ENCODE data around the gene DCAF10. TPM values are rescaled to one million over a fixed set of nuclear protein-coding genes. Genes with fewer than 3 reads are reported as not detected.
A peak's percentile ranks its signal among the peaks of the same experiment; 100 is the strongest.

The DCAF10 gene
- total and polyA plus RNA-seq, 2 of the 13 experiments (the other 11 are each of a cell fraction or from before 2014, with no cell fraction given) = 9.2 to 20.3 TPM

DNA sequence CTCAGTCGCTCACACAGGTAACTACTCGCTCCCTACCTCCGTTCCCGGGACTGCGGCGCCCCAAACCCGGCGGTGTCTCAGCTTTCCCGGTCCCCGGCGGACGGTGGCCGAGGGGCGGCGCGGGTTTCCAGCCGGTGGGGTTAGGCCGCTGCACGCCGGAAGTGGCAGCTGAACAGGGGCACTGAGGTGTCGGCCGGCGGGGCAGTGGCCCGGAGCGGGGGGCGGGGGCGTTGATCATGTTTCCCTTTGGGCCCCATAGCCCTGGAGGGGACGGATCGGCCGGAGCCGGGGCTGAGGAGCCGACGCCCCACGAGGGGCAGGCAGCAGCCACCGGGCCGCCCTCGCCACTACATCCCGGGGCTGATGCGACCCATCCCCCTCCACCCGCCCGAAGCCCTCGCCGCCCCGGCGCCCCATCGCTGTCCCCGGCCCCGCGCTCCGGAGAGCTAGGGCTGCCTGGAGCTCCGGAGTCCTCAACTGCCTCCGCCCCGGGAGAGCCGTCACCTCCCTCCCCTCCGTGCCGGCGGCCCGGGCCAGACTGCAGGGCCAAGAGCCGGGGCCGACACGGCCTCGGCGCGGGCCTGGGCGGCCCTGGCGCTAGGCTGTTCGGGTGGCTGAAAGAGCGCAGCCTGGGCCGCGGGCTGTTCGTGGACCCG, at the start of gene DCAF10 (continued):
- TF ChIP-seq, protein P1, sequence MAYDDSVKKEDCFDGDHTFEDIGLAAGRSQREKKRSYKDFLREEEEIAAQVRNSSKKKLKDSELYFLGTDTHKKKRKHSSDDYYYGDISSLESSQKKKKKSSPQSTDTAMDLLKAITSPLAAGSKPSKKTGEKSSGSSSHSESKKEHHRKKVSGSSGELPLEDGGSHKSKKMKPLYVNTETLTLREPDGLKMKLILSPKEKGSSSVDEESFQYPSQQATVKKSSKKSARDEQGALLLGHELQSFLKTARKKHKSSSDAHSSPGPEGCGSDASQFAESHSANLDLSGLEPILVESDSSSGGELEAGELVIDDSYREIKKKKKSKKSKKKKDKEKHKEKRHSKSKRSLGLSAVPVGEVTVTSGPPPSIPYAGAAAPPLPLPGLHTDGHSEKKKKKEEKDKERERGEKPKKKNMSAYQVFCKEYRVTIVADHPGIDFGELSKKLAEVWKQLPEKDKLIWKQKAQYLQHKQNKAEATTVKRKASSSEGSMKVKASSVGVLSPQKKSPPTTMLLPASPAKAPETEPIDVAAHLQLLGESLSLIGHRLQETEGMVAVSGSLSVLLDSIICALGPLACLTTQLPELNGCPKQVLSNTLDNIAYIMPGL (CRISPR knock-in tag; IDR thresholded peaks at IDR 0.05; ENCODE audit: borderline replicate concordance in 1 of 2, low read depth in 1 of 2) = peak; percentile 97 to 99
- TF ChIP-seq CC2D1A (CRISPR knock-in tag; IDR thresholded peaks at IDR 0.05) (peak; percentile 63; the same call in 1 of the 2 replicates), SAP130 (CRISPR knock-in tag; IDR thresholded peaks at IDR 0.05; ENCODE audit: low read depth) (peak; percentile 97), ZNF230 (CRISPR knock-in tag; IDR thresholded peaks at IDR 0.05) (no peak; the same call in 1 of the 2 replicates), TAF15 (IDR thresholded peaks at IDR 0.05; ENCODE audit: low read depth, low read length, poor library complexity, severe bottlenecking) (no peak), CBX2 (IDR thresholded peaks at IDR 0.05; ENCODE audit: low read depth, low read length) (no peak), CBX2 (CRISPR knock-in tag; IDR thresholded peaks at IDR 0.05; ENCODE audit: low read depth) (peak; percentile 69; the same call in 1 of the 2 replicates), ATF1 (CRISPR knock-in tag; IDR thresholded peaks at IDR 0.05) (no peak), ZNF644 (CRISPR knock-in tag; IDR thresholded peaks at IDR 0.05; ENCODE audit: low read depth) (no peak), ZFP90 (CRISPR knock-in tag; IDR thresholded peaks at IDR 0.05; ENCODE audit: borderline replicate concordance) (peak; percentile 80; the same call in 1 of the 2 replicates), MBNL3 (CRISPR knock-in tag; conservative IDR thresholded peaks at IDR 0.05) (no peak), HDAC6 (IDR thresholded peaks at IDR 0.05; ENCODE audit: low read depth, low read length) (no peak), ZFP36L2 (CRISPR knock-in tag; IDR thresholded peaks at IDR 0.05) (no peak), ZNF572 (CRISPR knock-in tag; IDR thresholded peaks at IDR 0.05) (peak; percentile 92; the same call in 1 of the 2 replicates), PHB2 (IDR thresholded peaks at IDR 0.05; ENCODE audit: partially characterized antibody) (no peak), PTBP1 (IDR thresholded peaks at IDR 0.05; ENCODE audit: low read depth, low read length, poor library complexity, severe bottlenecking) (no peak), ZNF335 (CRISPR knock-in tag; IDR thresholded peaks at IDR 0.05) (peak; percentile 74; the same call in 1 of the 2 replicates), FOSL2 (CRISPR knock-in tag; IDR thresholded peaks at IDR 0.05) (peak; percentile 77), KAT7 (CRISPR knock-in tag; IDR thresholded peaks at IDR 0.05; ENCODE audit: borderline replicate concordance) (peak; percentile 100), GATAD1 (CRISPR knock-in tag; IDR thresholded peaks at IDR 0.05) (peak; percentile 98), MZF1 (CRISPR knock-in tag; IDR thresholded peaks at IDR 0.05; ENCODE audit: borderline replicate concordance) (0 out of 2 replicates have a peak, but pooled peaks have one; percentile 63), ZNF775 (CRISPR knock-in tag; IDR thresholded peaks at IDR 0.05; ENCODE audit: borderline replicate concordance) (no peak), ZMAT3 (CRISPR knock-in tag; conservative IDR thresholded peaks at IDR 0.05) (no peak; the same call in 1 of the 2 replicates)
- TF ChIP-seq, protein P2, sequence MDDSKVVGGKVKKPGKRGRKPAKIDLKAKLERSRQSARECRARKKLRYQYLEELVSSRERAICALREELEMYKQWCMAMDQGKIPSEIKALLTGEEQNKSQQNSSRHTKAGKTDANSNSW (CRISPR knock-in tag; IDR thresholded peaks at IDR 0.05; ENCODE audit: borderline replicate concordance) = no peak
- TF ChIP-seq, protein P3, sequence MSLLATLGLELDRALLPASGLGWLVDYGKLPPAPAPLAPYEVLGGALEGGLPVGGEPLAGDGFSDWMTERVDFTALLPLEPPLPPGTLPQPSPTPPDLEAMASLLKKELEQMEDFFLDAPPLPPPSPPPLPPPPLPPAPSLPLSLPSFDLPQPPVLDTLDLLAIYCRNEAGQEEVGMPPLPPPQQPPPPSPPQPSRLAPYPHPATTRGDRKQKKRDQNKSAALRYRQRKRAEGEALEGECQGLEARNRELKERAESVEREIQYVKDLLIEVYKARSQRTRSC (CRISPR knock-in tag; IDR thresholded peaks at IDR 0.05; ENCODE audit: low read depth) = no peak
- TF ChIP-seq, protein P4, sequence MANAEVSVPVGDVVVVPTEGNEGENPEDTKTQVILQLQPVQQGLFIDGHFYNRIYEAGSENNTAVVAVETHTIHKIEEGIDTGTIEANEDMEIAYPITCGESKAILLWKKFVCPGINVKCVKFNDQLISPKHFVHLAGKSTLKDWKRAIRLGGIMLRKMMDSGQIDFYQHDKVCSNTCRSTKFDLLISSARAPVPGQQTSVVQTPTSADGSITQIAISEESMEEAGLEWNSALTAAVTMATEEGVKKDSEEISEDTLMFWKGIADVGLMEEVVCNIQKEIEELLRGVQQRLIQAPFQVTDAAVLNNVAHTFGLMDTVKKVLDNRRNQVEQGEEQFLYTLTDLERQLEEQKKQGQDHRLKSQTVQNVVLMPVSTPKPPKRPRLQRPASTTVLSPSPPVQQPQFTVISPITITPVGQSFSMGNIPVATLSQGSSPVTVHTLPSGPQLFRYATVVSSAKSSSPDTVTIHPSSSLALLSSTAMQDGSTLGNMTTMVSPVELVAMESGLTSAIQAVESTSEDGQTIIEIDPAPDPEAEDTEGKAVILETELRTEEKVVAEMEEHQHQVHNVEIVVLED (CRISPR knock-in tag; IDR thresholded peaks at IDR 0.05; ENCODE audit: borderline replicate concordance) = peak; percentile 81
- TF ChIP-seq, protein P5, sequence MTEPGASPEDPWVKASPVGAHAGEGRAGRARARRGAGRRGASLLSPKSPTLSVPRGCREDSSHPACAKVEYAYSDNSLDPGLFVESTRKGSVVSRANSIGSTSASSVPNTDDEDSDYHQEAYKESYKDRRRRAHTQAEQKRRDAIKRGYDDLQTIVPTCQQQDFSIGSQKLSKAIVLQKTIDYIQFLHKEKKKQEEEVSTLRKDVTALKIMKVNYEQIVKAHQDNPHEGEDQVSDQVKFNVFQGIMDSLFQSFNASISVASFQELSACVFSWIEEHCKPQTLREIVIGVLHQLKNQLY (CRISPR knock-in tag; IDR thresholded peaks at IDR 0.05) = 0 out of 2 replicates have a peak, but pooled peaks have one; percentile 41

Data from HepG2 (cell line).